ENCODE measurements around the gene VAT1L.

The VAT1L gene

GRCh38 chr16:77995843-77996455 lies 207.6 kb downstream of the VAT1L start:
- DNase-seq = no peak
- POLR2A ChIA-PET = no interaction called here
- no peaks in the 10 kb centered on the region for H3K36me3 ChIP-seq (ENCODE audit: control insufficient read depth in 4 of 4, insufficient read depth in 4 of 4, low read length in 3 of 4)
- CTCF ChIA-PET = interaction anchor here (1.1 kb wide), 1 partner anchor 79 kb away, joined by 3 read pairs; no protein-coding TSS in a partner anchor
- no peak overlapping the region for H3K27ac ChIP-seq (ENCODE audit: insufficient read depth in 1 of 2, low read depth in 1 of 2, low read length in 2 of 2, poor library complexity in 1 of 2, severe bottlenecking in 2 of 2)
- H3K27me3 ChIP-seq (replicated peaks in 2 of 5; ENCODE audit: control insufficient read depth in 4 of 5, insufficient read depth in 5 of 5, low read length in 4 of 5) = peaks cover 0 to 4% (median 0%) of the 10 kb centered on the region in 5 experiments
- WGBS (ENCODE audit: insufficient coverage) = 93% methylated on average over 6 of the region's 7 CpGs
- peaks cover 0 to 10% (median 7%) of the 10 kb centered on the region in 5 experiments for H3K9me3 ChIP-seq (ENCODE audit: control extremely low read depth in 1 of 5, control insufficient read depth in 4 of 5, insufficient read depth in 2 of 5, low read depth in 1 of 5, low read length in 4 of 5)
- H3K4me3 ChIP-seq (ENCODE audit: control insufficient read depth in 1 of 7, extremely low read depth in 1 of 7, insufficient read depth in 4 of 7, low read depth in 2 of 7, low read length in 6 of 7) = no peak overlapping the region
- no peaks in the 10 kb centered on the region for H3K4me1 ChIP-seq (ENCODE audit: control extremely low read depth in 1 of 4, control insufficient read depth in 4 of 4, insufficient read depth in 4 of 4, low read length in 3 of 4)

GRCh38 chr16:77998350-77999023 lies 210.1 kb downstream of the VAT1L start:
- H3K36me3 ChIP-seq (ENCODE audit: control insufficient read depth in 4 of 4, insufficient read depth in 4 of 4, low read length in 3 of 4) = no peaks in the 10 kb centered on the region
- ChIA-PET POLR2A (no interaction called here), CTCF (interaction anchor here (3.5 kb wide), 1 partner anchor 323 kb away, joined by 10 read pairs; no protein-coding TSS in a partner anchor)
- H3K9me3 ChIP-seq (ENCODE audit: control extremely low read depth in 1 of 5, control insufficient read depth in 4 of 5, insufficient read depth in 2 of 5, low read depth in 1 of 5, low read length in 4 of 5) = peaks cover 0 to 10% (median 7%) of the 10 kb centered on the region in 5 experiments
- H3K27me3 ChIP-seq (replicated peaks in 2 of 5; ENCODE audit: control insufficient read depth in 4 of 5, insufficient read depth in 5 of 5, low read length in 4 of 5) = no peaks in the 10 kb centered on the region
- peak in 1 of 3 donors; percentile 2 for DNase-seq
- H3K4me3 ChIP-seq (ENCODE audit: control insufficient read depth in 1 of 7, extremely low read depth in 1 of 7, insufficient read depth in 4 of 7, low read depth in 2 of 7, low read length in 6 of 7) = no peak overlapping the region
- H3K27ac ChIP-seq (ENCODE audit: insufficient read depth in 1 of 2, low read depth in 1 of 2, low read length in 2 of 2, poor library complexity in 1 of 2, severe bottlenecking in 2 of 2) = no peak overlapping the region
- no peaks in the 10 kb centered on the region for H3K4me1 ChIP-seq (ENCODE audit: control extremely low read depth in 1 of 4, control insufficient read depth in 4 of 4, insufficient read depth in 4 of 4, low read length in 3 of 4)
- 67% methylated on average over 6 of the region's 10 CpGs for WGBS (ENCODE audit: insufficient coverage)

- no peaks in the 10 kb centered on the region for H3K36me3 ChIP-seq (ENCODE audit: control insufficient read depth in 4 of 4, insufficient read depth in 4 of 4, low read length in 3 of 4)
- H3K27ac ChIP-seq (ENCODE audit: insufficient read depth in 1 of 2, low read depth in 1 of 2, low read length in 2 of 2, poor library complexity in 1 of 2, severe bottlenecking in 2 of 2) = no peak overlapping the region
- peak in 1 of 3 donors; percentile 19 for DNase-seq
- no peaks in the 10 kb centered on the region for H3K9me3 ChIP-seq (ENCODE audit: control extremely low read depth in 1 of 5, control insufficient read depth in 4 of 5, insufficient read depth in 2 of 5, low read depth in 1 of 5, low read length in 4 of 5)
- CTCF ChIA-PET = interaction anchor here (1.1 to 3.5 kb wide), 5 partner anchors 58 to 326 kb away, joined by 3 to 10 read pairs (median 4); no protein-coding TSS in a partner anchor
- POLR2A ChIA-PET = no interaction called here
- H3K4me1 ChIP-seq (ENCODE audit: control extremely low read depth in 1 of 4, control insufficient read depth in 4 of 4, insufficient read depth in 4 of 4, low read length in 3 of 4) = no peaks in the 10 kb centered on the region
- WGBS (ENCODE audit: insufficient coverage) = 100% methylated on average over 1 of the region's 4 CpGs
- no peak overlapping the region for H3K4me3 ChIP-seq (ENCODE audit: control insufficient read depth in 1 of 7, extremely low read depth in 1 of 7, insufficient read depth in 4 of 7, low read depth in 2 of 7, low read length in 6 of 7)
- H3K27me3 ChIP-seq (replicated peaks in 2 of 5; ENCODE audit: control insufficient read depth in 4 of 5, insufficient read depth in 5 of 5, low read length in 4 of 5) = no peaks in the 10 kb centered on the region
Measured at GRCh38 chr16:78001451-78002025, 213.2 kb downstream of the VAT1L start.

DNA sequence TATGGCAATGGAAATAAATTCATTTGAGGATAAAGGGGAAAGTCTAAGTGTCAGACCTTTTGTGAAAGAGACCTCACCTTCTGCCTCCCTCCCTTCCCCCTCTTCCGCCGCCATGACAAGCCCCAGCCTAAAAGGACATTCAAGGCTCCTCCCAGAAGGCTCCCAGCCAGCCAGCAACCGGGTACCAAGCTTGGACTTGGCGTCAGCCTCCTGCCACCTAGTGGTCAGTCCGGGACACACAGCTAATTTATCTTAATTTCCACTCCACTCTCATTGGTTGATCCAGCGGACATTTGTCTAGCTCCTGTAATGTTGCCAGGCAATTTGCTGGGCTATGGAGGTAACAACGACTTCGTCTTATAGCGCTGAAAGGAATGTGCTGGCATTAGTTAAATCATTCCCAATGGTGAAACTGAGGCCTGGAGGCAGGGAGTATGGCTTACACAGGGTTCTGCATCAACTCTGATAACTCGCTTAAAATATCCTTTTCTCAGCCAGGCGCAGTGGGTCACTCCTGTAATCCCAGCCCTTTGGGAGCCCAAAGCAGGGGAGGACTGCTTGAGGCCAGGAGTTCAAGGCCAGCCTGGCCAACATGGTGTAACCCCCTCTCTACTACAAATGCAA lies 214.7 kb downstream of the VAT1L start:
- WGBS (ENCODE audit: insufficient coverage) = 23% methylated on average over 10 of the region's 11 CpGs
- DNase-seq = peak; percentile 84 to 88 (median 86)
- Histone ChIP-seq H3K9me3 (ENCODE audit: control extremely low read depth in 1 of 5, control insufficient read depth in 4 of 5, insufficient read depth in 2 of 5, low read depth in 1 of 5, low read length in 4 of 5) (no peaks in the 10 kb centered on the region), H3K4me3 (ENCODE audit: control insufficient read depth in 1 of 7, extremely low read depth in 1 of 7, insufficient read depth in 4 of 7, low read depth in 2 of 7, low read length in 6 of 7) (no peak overlapping the region), H3K4me1 (ENCODE audit: control extremely low read depth in 1 of 4, control insufficient read depth in 4 of 4, insufficient read depth in 4 of 4, low read length in 3 of 4) (no peaks in the 10 kb centered on the region), H3K36me3 (ENCODE audit: control insufficient read depth in 4 of 4, insufficient read depth in 4 of 4, low read length in 3 of 4) (no peaks in the 10 kb centered on the region), H3K27ac (ENCODE audit: insufficient read depth in 1 of 2, low read depth in 1 of 2, low read length in 2 of 2, poor library complexity in 1 of 2, severe bottlenecking in 2 of 2) (no peak overlapping the region), H3K27me3 (replicated peaks in 2 of 5; ENCODE audit: control insufficient read depth in 4 of 5, insufficient read depth in 5 of 5, low read length in 4 of 5) (no peaks in the 10 kb centered on the region)
- ChIA-PET CTCF (interaction anchor here (0.8 to 2.2 kb wide), 10 partner anchors 10 to 766 kb away, joined by 3 to 14 read pairs (median 4); no protein-coding TSS in a partner anchor), POLR2A (no interaction called here)

- no peak for DNase-seq
- no peak overlapping the region for H3K27ac ChIP-seq (ENCODE audit: insufficient read depth in 1 of 2, low read depth in 1 of 2, low read length in 2 of 2, poor library complexity in 1 of 2, severe bottlenecking in 2 of 2)
- WGBS (ENCODE audit: insufficient coverage) = 94% methylated on average over 4 of the region's 4 CpGs
- no peaks in the 10 kb centered on the region for H3K27me3 ChIP-seq (replicated peaks in 2 of 5; ENCODE audit: control insufficient read depth in 4 of 5, insufficient read depth in 5 of 5, low read length in 4 of 5)
- no peaks in the 10 kb centered on the region for H3K36me3 ChIP-seq (ENCODE audit: control insufficient read depth in 4 of 4, insufficient read depth in 4 of 4, low read length in 3 of 4)
- ChIA-PET POLR2A (no interaction called here), CTCF (interaction anchor here (0.7 to 2.2 kb wide), 3 partner anchors 14 to 329 kb away, joined by 3 to 14 read pairs (median 3); no protein-coding TSS in a partner anchor)
- H3K4me1 ChIP-seq (ENCODE audit: control extremely low read depth in 1 of 4, control insufficient read depth in 4 of 4, insufficient read depth in 4 of 4, low read length in 3 of 4) = no peaks in the 10 kb centered on the region
- H3K9me3 ChIP-seq (ENCODE audit: control extremely low read depth in 1 of 5, control insufficient read depth in 4 of 5, insufficient read depth in 2 of 5, low read depth in 1 of 5, low read length in 4 of 5) = no peaks in the 10 kb centered on the region
- H3K4me3 ChIP-seq (ENCODE audit: control insufficient read depth in 1 of 7, extremely low read depth in 1 of 7, insufficient read depth in 4 of 7, low read depth in 2 of 7, low read length in 6 of 7) = no peak overlapping the region
Measured at GRCh38 chr16:78004517-78004916, 216.2 kb downstream of the VAT1L start.

GRCh38 chr16:78005881-78006280 lies 217.5 kb downstream of the VAT1L start:
- POLR2A ChIA-PET = no interaction called here
- CTCF ChIA-PET = no interaction called here
- peak in 1 of 3 donors; percentile 1 for DNase-seq

More at GRCh38 chr16:78005881-78006280, 217.5 kb downstream of the VAT1L start:
- Histone ChIP-seq H3K27me3 (replicated peaks in 2 of 5; ENCODE audit: control insufficient read depth in 4 of 5, insufficient read depth in 5 of 5, low read length in 4 of 5) (peaks cover 0 to 2% (median 0%) of the 10 kb centered on the region in 5 experiments), H3K27ac (ENCODE audit: insufficient read depth in 1 of 2, low read depth in 1 of 2, low read length in 2 of 2, poor library complexity in 1 of 2, severe bottlenecking in 2 of 2) (no peak overlapping the region), H3K4me3 (ENCODE audit: control insufficient read depth in 1 of 7, extremely low read depth in 1 of 7, insufficient read depth in 4 of 7, low read depth in 2 of 7, low read length in 6 of 7) (no peak overlapping the region), H3K9me3 (ENCODE audit: control extremely low read depth in 1 of 5, control insufficient read depth in 4 of 5, insufficient read depth in 2 of 5, low read depth in 1 of 5, low read length in 4 of 5) (no peaks in the 10 kb centered on the region), H3K36me3 (ENCODE audit: control insufficient read depth in 4 of 4, insufficient read depth in 4 of 4, low read length in 3 of 4) (no peaks in the 10 kb centered on the region), H3K4me1 (ENCODE audit: control extremely low read depth in 1 of 4, control insufficient read depth in 4 of 4, insufficient read depth in 4 of 4, low read length in 3 of 4) (no peaks in the 10 kb centered on the region)
- 100% methylated on average over 3 of the region's 5 CpGs for WGBS (ENCODE audit: insufficient coverage)
